Heart left ventricle (tissue), 13 donors: ENCODE data around the gene FAM236B.

Experiments
- CTCF ChIP-seq, 12 donors: fragments of 200-600 bp; sonication (generic) in 4 of 12; IDR thresholded peaks; one replicate each; pipeline versions ENCODE4 v1.5.0 to v1.8.0; 2018 to 2022; ENCODE audit warnings: antibody characterized with exemption in 12 of 12, mild to moderate bottlenecking in 5 of 12
- POLR2A ChIP-seq, 2 donors: fragments of 450-650 bp; IDR thresholded peaks; one replicate each; pipeline ENCODE4 v1.6.1; 2017; ENCODE audit warnings: antibody characterized with exemption in 2 of 2, mild to moderate bottlenecking in 2 of 2, moderate library complexity in 2 of 2
- donor health status: ischemic (EF 13 %, LVEDD 7.1; RV severe dilation, severe dysfunction).
- donor health status: DM: no; HTN: yes; CAD: no.
- donor health status: DM: no; HTN: no; CAD: no.
- donor health status: ischemic (EF 25% LVEDD 6.9; RV normal size, moderate dysfunction).
- donor health status: ischemic (EF 25% LVEDD 5.7; RV mildly dilated, moderate dysfunction).
- donor health status: ischemic (EF 35%, LVEDD 5.7; RV mildly dilated, moderate dysfunction).
- donor health status: nonischemic (EF 11% LVEDD 7.7; RV severe dilation, severe dysfunction).
- donor health status: DM: yes; HTN: yes; CAD: no.
- donor health status: PGD.
- donor health status: ischemic (EF 29% LVEDD 5.4; RV normal size, mild dysfunction).
- donor health status: nonischemic (EF 23%, LVEDD 6.1; RV moderate dilation, normal function).

GRCh38 chrX:72735561-72735960 lies 46.9 kb downstream of the FAM236B start:
- TF ChIP-seq CTCF (IDR thresholded peaks at IDR 0.05) (no peak), POLR2A (IDR thresholded peaks at IDR 0.05) (no peak)
